Loucy (cell line): ENCODE data around the gene BACH2.

Experiments used
- CTCF ChIP-seq: fragments of 200-600 bp; sonication (generic); conservative IDR thresholded peaks from 2 replicates; pipeline ENCODE4 v1.5.1; 2014; ENCODE audit warnings: mild to moderate bottlenecking, antibody characterized with exemption, low read length
- EZH2phosphoT487 ChIP-seq: fragments of 200-600 bp; IDR thresholded peaks from 2 replicates; pipeline ENCODE4 v1.6.1; 2018; ENCODE audit warnings: antibody characterized with exemption, mild to moderate bottlenecking, moderate library complexity, borderline replicate concordance

GRCh38 chr6:90315986-90316385 lies 19.3 kb upstream of the BACH2 start:
- TF ChIP-seq CTCF, result no peak
- no peak for TF ChIP-seq EZH2phosphoT487
